Endothelial cell of umbilical vein (primary cell): ENCODE results near the gene HADHB. TPM values are rescaled to one million over a fixed set of nuclear protein-coding genes. Genes with fewer than 3 reads are reported as not detected.

Experiments used
- BruUV-seq: library from RNA; stranded (reverse); fragments of 400-500 nt; replicated peaks from 2 replicates; lab custom pipeline; 2021; lab: Mats Ljungman, UMichigan
- CTCF ChIA-PET: fragments of 300-600, 350-600 bp; sonication (Branson Sonifier 250); formaldehyde crosslinking; loops from one replicate; lab custom pipeline; 2021; ENCODE audit warnings: antibody characterized with exemption, inconsistent platforms; lab: Charles Lee
- POLR2A ChIA-PET: fragments of 300-600, 350-600 bp; sonication (Branson Sonifier 250); formaldehyde crosslinking; loops from one replicate; lab custom pipeline; 2021; ENCODE audit warnings: antibody characterized with exemption, inconsistent platforms; lab: Charles Lee
- DNase-seq: peaks from one replicate; pipeline ENCODE4 v3.0.0-alpha.2; 2011; ENCODE audit warnings: low read depth, low spot score
- FAIRE-seq: peaks from 2 replicates; lab custom pipeline; 2011; peaks lifted over from hg19 to GRCh38; lab: Jason Lieb, UNC
- H2AFZ ChIP-seq: 2 replicates; pipeline ENCODE4 v1.6.0; 2012; ENCODE audit warnings: low read depth, low read length, control low read depth, inconsistent platforms
- H3K27ac ChIP-seq: 2 replicates; pipeline ENCODE4 v1.5.1; 2011; ENCODE audit warnings: low read depth, mild to moderate bottlenecking, control low read depth, low read length, moderate library complexity; ENCODE audit not compliant: insufficient read depth
- H3K27me3 ChIP-seq, 2 experiments: 2 replicates each; pipeline versions ENCODE4 v1.6.0 to v1.6.1; 2011; ENCODE audit warnings: low read length in 2 of 2, mixed read lengths in 1 of 2; ENCODE audit not compliant: control insufficient read depth in 2 of 2, insufficient read depth in 2 of 2
- H3K36me3 ChIP-seq, 2 experiments: 2 replicates in 1 of 2; 3 replicates in 1 of 2; pipeline ENCODE4 v1.5.1; 2011; ENCODE audit warnings: low read length in 2 of 2, mild to moderate bottlenecking in 1 of 2, moderate library complexity in 1 of 2; ENCODE audit not compliant: control insufficient read depth in 2 of 2, insufficient read depth in 2 of 2; ENCODE audit errors: extremely low read depth in 1 of 2
- H3K4me1 ChIP-seq: 3 replicates; pipeline ENCODE4 v1.5.1; 2011; ENCODE audit warnings: mild to moderate bottlenecking, low read length; ENCODE audit not compliant: control insufficient read depth, insufficient read depth; ENCODE audit errors: extremely low read depth
- H3K4me2 ChIP-seq: 2 replicates; pipeline ENCODE4 v1.6.1; 2011; ENCODE audit warnings: low read length, control low read depth, mixed read lengths; ENCODE audit not compliant: insufficient read depth
- H3K4me3 ChIP-seq, 3 experiments: fragments of 200-600 bp in 1 of 3; sonication (generic), shearing (Covaris generic) in 1 of 3; replicated peaks in 1 of 3; 2 replicates each; pipeline ENCODE4 v1.5.1; 2011 to 2016; ENCODE audit warnings: control low read depth in 3 of 3, low read length in 3 of 3, mild to moderate bottlenecking in 2 of 3, inconsistent platforms in 1 of 3, low read depth in 1 of 3, moderate library complexity in 1 of 3; ENCODE audit not compliant: insufficient read depth in 1 of 3
- H3K79me2 ChIP-seq: 2 replicates; pipeline ENCODE4 v1.6.0; 2012; ENCODE audit warnings: low read length, inconsistent platforms; ENCODE audit not compliant: control insufficient read depth, insufficient read depth
- H3K9ac ChIP-seq: replicated peaks from 2 replicates; pipeline ENCODE3; 2011; ENCODE audit warnings: low read length, control low read depth; ENCODE audit not compliant: insufficient read depth; ENCODE audit errors: extremely low read depth
- H3K9me1 ChIP-seq: replicated peaks from 3 replicates; pipeline ENCODE4 v1.6.0; 2011; ENCODE audit warnings: mild to moderate bottlenecking, low read length; ENCODE audit not compliant: control insufficient read depth, insufficient read depth; ENCODE audit errors: extremely low read depth
- H3K9me3 ChIP-seq: replicated peaks from 2 replicates; pipeline ENCODE4 v1.5.1; 2012; ENCODE audit warnings: low read length, inconsistent platforms; ENCODE audit not compliant: control insufficient read depth, insufficient read depth
- H4K20me1 ChIP-seq: replicated peaks from 2 replicates; pipeline ENCODE3; 2011; ENCODE audit warnings: mild to moderate bottlenecking, low read length; ENCODE audit not compliant: control insufficient read depth, insufficient read depth; ENCODE audit errors: extremely low read depth
- CTCF ChIP-seq, 2 donors: IDR thresholded peaks; 1 replicate in 1 of 2; 2 replicates in 1 of 2; pipeline ENCODE4 v1.5.1; 2011; ENCODE audit warnings: low read length in 2 of 2, mild to moderate bottlenecking in 2 of 2, moderate library complexity in 2 of 2, control low read depth in 1 of 2, inconsistent platforms in 1 of 2, low read depth in 1 of 2; ENCODE audit not compliant: insufficient read depth in 1 of 2; ENCODE audit errors: extremely low read depth in 1 of 2
- EZH2 ChIP-seq: IDR thresholded peaks from 2 replicates; pipeline ENCODE4 v1.6.1; 2012; ENCODE audit warnings: borderline replicate concordance, low read depth, mild to moderate bottlenecking, moderate library complexity, low read length, inconsistent platforms; ENCODE audit not compliant: severe bottlenecking
- FOS ChIP-seq: IDR thresholded peaks from 2 replicates; pipeline ENCODE4 v1.6.1; 2011; ENCODE audit warnings: mild to moderate bottlenecking, low read length, moderate library complexity, borderline replicate concordance; ENCODE audit not compliant: insufficient read depth
- JUN ChIP-seq: IDR thresholded peaks from 2 replicates; pipeline ENCODE4 v1.6.1; 2011; ENCODE audit warnings: borderline replicate concordance, low read depth; ENCODE audit not compliant: insufficient read length, insufficient read depth
- MYC ChIP-seq: IDR thresholded peaks from one replicate; pipeline ENCODE4 v1.6.1; 2011; ENCODE audit warnings: mild to moderate bottlenecking, low read depth, low read length
- POLR2A ChIP-seq: IDR thresholded peaks from 2 replicates; pipeline ENCODE4 v1.6.1; 2012; ENCODE audit warnings: low read depth, mild to moderate bottlenecking, control low read depth, low read length
- POLR2AphosphoS5 ChIP-seq: IDR thresholded peaks from 2 replicates; pipeline ENCODE4 v1.6.1; 2012; ENCODE audit warnings: low read depth, mild to moderate bottlenecking, control low read depth, low read length, moderate library complexity; ENCODE audit not compliant: insufficient read depth
- dilution Hi-C: fragments of 300-500 bp; cut with MboI; formaldehyde crosslinking; loops from one replicate; pipeline ENCODE4 v1.15.0; 2019; ENCODE audit warnings: low sequenced_read_pairs; ENCODE audit not compliant: extremely low pct_ligation_motif_present
- intact Hi-C: fragments of 100-400 bp; cut with micrococcal nuclease; formaldehyde crosslinking; loops from one replicate; pipeline ENCODE4 v1.10.0; 2022
- polyA plus RNA-seq, 4 experiments: library from polyadenylated mRNA; depleted of rRNA in 3 of 4; stranded (reverse) in 3 of 4; unstranded in 1 of 4; fragments of >200 nt; gene quantifications; 2 replicates each; pipeline versions ENCODE4 v1.2.1 to v1.2.3, GENCODE V29; 2011 to 2012; ENCODE audit warnings: missing spikeins in 1 of 4
- total RNA-seq: library from RNA; stranded (reverse); gene quantifications from 2 replicates; pipeline ENCODE4 v1.2.3, GENCODE V29; 2021
- TF ChIP-seq, protein P1 (sequence below): IDR thresholded peaks from 2 replicates; pipeline ENCODE4 v1.6.1; 2011; ENCODE audit not compliant: insufficient read depth, insufficient read length

HADHB gene
- total and polyA plus RNA-seq, 2 donors (not counting 3 experiments of a cell fraction or from before 2014, with no cell fraction given): 92.9 to 100 TPM

DNA sequence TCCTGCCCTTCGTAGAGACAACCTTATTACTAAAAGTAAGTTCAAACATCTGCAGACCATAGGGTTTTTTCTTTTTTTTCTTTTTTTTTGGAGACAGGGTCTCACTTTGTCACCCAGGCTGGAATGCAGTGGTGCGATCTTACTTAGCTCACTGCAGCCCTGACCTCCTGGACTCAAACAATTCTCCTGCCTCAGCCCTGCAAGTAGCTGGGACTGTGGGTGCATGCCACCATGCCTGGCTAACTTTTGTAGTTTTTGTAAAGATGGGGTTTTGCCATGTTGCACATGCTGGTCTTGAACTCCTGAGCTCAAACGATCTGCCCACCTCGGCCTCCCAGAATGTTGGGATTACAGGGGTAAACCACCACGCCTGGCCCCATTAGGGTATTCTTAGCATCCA, 32.7 kb upstream of the HADHB start:
- DNase-seq: no peak
- intact Hi-C loops (no loop called here), dilution Hi-C loops (no loop called here)
- Histone ChIP-seq H3K27me3 (no peaks in the 10 kb centered on the region), H3K36me3 (peaks cover 20 to 40% of the 10 kb centered on the region in 2 experiments), H3K4me2 (no peak overlapping the region), H3K4me3 (no peak overlapping the region), H3K9me1 (no peaks in the 10 kb centered on the region), H3K4me1 (no peaks in the 10 kb centered on the region), H4K20me1 (no peaks in the 10 kb centered on the region), H3K27ac (no peak overlapping the region), H3K9me3 (no peaks in the 10 kb centered on the region), H2AFZ (no peak overlapping the region), H3K9ac (no peak overlapping the region), H3K79me2 (no peaks in the 10 kb centered on the region)
- POLR2A ChIA-PET: no interaction called here
- TF ChIP-seq POLR2A (no peak), JUN (no peak), POLR2AphosphoS5 (no peak), FOS (no peak), EZH2 (no peak), MYC (no peak), CTCF (IDR thresholded peaks at IDR 0.05; ENCODE audit: extremely low read depth in 1 of 2, insufficient read depth in 1 of 2, low read depth in 1 of 2, low read length in 2 of 2) (no peak)
- TF ChIP-seq, protein P1, sequence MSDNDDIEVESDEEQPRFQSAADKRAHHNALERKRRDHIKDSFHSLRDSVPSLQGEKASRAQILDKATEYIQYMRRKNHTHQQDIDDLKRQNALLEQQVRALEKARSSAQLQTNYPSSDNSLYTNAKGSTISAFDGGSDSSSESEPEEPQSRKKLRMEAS: no peak
- FAIRE-seq: no peak
- BruUV-seq: no TSS peak
- CTCF ChIA-PET: no interaction called here
